ENCODE data around the gene ZGPAT.

- TF ChIP-seq CTCF (IDR thresholded peaks at IDR 0.05) (no peak), POLR2A (IDR thresholded peaks at IDR 0.05) (no peak), POLR2AphosphoS5 (IDR thresholded peaks at IDR 0.05) (no peak), EP300 (IDR thresholded peaks at IDR 0.05; ENCODE audit: low read depth) (no peak)
These were observed 13.9 kb upstream of the ZGPAT start for GRCh38 chr20:63693733-63694583.

All from transverse colon (tissue), 4 donors.